ENCODE measurements around the gene MAST3.
A peak's percentile ranks its signal among the peaks of the same experiment; 100 is the strongest.

DNA sequence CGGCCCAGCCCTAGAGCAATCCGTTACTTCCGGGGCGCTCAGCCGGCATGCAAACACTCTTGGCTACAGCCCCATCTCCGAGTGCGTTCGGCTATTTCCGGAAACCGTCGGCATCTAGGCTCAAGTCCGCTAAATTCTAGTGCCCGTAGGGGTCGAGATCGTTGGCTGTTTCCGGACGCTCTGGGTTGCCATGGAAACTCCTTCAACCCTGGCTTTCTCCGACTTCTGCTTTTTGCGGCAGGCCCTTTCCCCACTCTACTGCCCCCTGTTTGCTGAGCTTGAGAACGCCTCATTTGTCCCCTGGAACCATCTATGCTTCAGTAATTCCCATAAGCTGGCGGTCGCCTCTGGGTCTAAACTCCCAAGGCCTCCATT, 54.9 kb downstream of the MAST3 start:
- TF ChIP-seq, protein P1, sequence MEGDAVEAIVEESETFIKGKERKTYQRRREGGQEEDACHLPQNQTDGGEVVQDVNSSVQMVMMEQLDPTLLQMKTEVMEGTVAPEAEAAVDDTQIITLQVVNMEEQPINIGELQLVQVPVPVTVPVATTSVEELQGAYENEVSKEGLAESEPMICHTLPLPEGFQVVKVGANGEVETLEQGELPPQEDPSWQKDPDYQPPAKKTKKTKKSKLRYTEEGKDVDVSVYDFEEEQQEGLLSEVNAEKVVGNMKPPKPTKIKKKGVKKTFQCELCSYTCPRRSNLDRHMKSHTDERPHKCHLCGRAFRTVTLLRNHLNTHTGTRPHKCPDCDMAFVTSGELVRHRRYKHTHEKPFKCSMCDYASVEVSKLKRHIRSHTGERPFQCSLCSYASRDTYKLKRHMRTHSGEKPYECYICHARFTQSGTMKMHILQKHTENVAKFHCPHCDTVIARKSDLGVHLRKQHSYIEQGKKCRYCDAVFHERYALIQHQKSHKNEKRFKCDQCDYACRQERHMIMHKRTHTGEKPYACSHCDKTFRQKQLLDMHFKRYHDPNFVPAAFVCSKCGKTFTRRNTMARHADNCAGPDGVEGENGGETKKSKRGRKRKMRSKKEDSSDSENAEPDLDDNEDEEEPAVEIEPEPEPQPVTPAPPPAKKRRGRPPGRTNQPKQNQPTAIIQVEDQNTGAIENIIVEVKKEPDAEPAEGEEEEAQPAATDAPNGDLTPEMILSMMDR (IDR thresholded peaks at IDR 0.05; ENCODE audit: extremely low read depth in 1 of 2, insufficient read depth in 1 of 2, low read depth in 1 of 2, low read length in 2 of 2), result peak; percentile 70 to 83
- TF ChIP-seq POLR2A (IDR thresholded peaks at IDR 0.05; ENCODE audit: low read depth, low read length) (peak; percentile 84), POLR2AphosphoS5 (IDR thresholded peaks at IDR 0.05; ENCODE audit: insufficient read depth, low read depth, low read length) (peak; percentile 75), JUN (IDR thresholded peaks at IDR 0.05; ENCODE audit: borderline replicate concordance, insufficient read depth, insufficient read length, low read depth) (no peak)
- TF ChIP-seq, protein P2, sequence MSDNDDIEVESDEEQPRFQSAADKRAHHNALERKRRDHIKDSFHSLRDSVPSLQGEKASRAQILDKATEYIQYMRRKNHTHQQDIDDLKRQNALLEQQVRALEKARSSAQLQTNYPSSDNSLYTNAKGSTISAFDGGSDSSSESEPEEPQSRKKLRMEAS (IDR thresholded peaks at IDR 0.05; ENCODE audit: insufficient read depth, insufficient read length), result peak; percentile 53

All from endothelial cell of umbilical vein (primary cell).